NCI-H1436 treated with DMSO at 0.1 percent for 48 hours (cell line): ENCODE results near the gene DPEP3.

ENCODE experiments used
- DNase-seq: peaks from one replicate; lab custom pipeline; 2025; lab: John Stamatoyannopoulos, UW

The DPEP3 gene

GRCh38 chr16:67966549-67967182 lies 13.6 kb downstream of the DPEP3 start:
- no peak for DNase-seq

DNA sequence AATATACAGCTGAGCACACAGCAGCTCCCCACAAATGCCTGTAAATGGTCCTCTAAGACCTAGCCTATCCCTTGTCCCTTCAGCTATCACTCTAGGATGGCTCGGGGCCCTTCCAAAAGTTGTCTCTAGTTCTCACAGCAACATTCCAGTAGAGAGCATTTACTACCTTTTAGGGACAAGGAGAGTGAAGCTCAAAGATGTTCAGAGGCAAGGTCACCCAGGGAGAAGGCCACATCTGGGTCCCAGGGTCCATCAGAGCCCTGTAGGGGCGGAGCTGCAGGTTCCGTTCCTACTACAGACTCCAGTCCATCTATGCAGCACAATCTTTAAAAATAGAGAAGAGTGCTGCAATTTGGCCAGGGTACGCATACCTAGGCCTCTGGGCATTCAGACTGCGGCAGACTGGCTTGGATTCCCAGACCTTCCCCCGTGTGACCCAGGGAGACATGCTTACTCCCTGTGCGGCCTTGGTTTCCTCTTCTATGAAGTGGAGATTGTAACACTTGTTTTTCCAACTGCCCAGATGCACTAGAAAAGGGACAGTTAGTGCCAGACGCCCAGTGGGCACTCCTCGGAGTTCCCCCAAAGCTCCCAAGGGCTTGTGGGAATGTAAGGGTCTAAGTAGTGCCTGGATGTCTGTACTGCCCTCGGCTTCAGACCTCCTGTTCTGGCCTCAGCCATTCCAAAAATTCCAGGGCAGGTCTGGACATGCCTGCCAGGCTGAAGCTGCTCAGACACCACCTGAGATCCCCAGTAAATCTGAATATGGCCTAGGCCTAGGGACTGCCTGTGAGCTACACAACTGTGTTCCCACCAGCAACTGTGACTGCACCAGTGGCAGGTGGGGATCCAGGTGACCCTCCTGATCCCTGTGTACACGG lies 14.4 kb downstream of the DPEP3 start:
- no peak for DNase-seq

- DNase-seq: no peak
Observed at GRCh38 chr16:67964477-67965131, 15.7 kb downstream of the DPEP3 start.

DNA sequence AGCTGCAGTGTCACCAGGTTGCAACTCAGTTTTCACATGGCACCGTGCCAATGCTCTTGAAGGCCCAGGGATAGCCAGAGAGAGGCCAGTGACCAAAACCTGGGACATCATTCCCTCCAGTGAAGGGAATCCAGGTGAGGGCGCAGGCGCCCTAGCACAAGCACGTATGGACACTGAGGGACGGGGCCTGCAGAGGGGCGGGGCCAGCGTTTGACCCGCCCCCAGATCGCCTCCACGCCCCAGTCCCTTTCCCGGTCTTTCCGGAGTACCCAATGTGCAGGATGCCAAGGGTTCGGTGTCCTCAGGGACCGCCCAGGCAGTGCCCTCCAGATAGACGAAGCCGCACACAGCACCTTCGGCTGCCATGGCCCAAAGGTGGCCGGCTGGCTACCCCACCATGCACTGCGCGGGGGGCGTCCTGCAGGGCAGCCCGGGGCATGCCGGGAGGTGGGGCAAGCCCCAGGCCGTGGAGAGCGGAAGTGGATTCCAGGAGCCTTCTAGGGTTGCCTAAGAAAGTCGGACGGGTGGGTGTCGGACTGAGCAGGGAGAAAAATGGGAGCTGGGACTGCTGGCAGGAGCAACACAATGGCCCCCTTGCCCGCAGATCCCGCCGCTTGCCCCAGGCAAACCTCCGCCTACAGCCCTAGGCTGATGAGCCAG lies 16.5 kb downstream of the DPEP3 start:
- DNase-seq: no peak

- DNase-seq: no peak
Observed at GRCh38 chr16:67963292-67963661, 17.0 kb downstream of the DPEP3 start.

DNA sequence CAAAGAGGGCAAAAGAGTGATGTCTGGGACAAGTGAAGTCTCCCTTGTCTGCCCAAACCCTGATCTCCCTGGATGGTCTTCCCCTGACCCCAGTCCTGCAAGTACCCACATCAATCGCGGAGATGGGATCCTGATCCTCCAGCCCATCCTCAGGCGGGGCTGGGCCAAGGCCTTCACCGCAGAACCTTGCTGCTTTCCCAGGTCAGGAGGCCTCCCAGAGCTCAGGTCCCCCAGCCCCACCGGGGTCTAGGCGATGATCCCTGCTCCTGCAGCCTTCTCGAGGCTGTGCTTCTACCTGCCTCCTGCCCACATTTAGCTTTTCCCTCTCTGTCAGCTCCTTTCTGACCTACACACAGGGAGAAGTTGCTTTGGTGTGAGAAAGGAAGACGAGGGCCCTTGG lies 18.2 kb downstream of the DPEP3 start:
- DNase-seq: no peak

DNA sequence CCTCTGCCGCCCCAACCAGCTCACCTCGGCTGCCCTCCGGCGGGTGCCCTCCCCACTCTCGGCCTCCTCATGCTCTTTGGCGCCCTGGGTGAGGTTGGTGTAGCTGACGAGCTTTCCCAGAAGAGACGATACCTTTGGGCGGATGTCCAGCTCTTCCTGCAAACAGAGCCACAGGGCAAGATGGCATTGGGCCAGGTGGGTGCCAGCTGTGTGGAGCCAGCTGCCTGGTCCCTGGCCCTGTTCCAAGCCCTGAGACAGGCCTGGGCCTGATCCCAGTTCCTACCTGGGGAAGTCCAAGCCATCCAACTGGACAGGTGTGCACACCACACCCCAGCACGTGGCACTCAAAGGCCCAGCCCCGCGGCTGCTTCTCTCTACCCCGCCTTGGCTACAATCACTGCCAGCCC lies 18.7 kb downstream of the DPEP3 start:
- no peak for DNase-seq

DNA sequence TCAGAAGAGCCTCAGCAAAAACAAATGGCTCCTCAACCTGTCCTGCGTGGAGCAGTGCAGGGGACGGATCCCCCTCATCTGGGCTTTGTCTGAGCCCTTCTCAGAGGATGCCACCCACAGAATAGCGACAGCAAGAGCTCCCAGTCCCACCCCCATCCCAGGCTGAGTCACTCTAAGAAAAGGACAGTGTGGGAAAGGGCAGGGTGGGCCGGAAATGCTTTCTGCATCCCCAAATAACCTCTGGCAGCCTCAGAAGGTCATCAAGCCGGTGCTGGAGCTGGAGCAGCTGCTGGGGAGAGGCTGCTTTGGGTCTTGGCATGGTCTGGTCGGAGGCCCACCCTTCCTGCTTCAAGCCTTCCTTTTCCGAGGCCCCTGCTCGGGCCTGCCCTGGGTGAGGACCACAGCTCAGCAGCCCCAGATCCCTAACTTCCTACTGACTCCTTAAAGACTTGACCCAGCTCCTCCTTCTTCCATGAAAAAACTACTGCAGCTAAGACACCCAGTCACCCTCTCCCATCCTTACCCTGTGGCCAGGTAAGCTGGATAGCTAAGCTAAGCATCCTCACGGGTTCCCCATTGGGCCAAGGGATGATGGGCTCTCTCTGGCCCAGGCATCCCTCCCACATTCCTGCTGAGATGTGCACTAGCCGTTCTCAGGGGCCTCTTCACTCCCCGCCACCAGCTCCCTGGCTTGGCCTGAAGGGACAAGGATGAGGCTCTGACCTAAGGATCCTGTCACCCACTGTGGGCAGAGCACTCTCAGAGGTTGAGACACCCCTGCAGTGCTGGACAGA lies 20.6 kb downstream of the DPEP3 start:
- DNase-seq: no peak

DNA sequence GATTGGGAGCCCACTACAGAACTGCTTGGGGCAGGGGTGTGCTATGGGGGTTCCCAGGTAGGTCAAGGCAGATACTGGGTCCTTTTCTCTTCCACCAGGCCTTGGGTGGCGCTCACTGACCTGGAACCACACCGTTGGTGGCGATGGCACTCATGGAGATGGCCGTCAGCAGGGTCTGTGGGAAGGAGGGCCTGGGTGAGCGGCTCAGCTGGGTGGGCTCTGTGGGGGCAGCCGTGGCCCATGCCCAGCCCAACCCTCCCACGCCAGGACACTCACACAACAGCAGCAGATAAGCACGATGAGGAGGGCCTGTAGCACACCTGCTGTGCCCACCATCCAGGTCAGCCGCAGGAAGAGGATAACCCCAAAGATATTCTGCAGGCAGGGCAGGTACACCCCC lies 22.7 kb downstream of the DPEP3 start:
- DNase-seq: no peak

DNA sequence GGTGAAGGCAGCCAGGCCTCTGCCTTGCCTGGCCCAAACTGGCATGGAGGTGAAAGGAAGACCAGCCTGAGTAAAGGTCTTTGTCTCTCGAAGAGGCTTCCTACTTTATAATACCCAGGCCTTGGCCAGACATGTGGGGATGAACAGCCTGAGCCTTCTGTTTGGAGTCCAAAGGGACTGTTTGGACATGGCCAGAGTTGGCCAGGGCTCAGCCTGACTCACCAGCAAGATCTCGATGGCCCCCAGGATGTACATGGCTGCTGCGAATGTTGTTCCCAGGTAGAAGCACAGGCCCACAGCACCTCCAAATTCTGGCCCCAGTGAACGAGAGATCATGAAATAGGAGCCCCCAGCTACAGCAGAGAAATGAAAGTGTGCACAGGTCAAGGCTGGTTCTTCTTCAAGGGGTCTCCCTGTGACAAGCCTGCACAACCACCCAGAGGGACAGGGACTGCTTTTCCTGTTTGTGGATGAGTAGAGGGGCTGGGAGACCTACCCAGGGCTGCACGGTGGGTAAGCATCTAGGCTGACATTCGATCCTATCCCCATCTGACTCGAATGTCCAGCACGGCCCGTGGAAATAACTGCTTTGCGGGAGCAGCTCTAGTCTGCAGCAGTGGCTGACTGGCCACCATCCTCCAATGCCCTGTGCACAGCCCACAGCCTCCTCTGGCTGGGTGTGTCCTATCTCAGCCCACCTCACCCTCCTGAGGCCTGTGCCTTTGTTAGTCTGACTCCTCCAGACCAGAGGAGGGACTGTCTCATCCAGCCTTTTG lies 25.7 kb downstream of the DPEP3 start:
- no peak for DNase-seq

GRCh38 chr16:67953641-67954375 lies 26.5 kb downstream of the DPEP3 start:
- no peak for DNase-seq

DNA sequence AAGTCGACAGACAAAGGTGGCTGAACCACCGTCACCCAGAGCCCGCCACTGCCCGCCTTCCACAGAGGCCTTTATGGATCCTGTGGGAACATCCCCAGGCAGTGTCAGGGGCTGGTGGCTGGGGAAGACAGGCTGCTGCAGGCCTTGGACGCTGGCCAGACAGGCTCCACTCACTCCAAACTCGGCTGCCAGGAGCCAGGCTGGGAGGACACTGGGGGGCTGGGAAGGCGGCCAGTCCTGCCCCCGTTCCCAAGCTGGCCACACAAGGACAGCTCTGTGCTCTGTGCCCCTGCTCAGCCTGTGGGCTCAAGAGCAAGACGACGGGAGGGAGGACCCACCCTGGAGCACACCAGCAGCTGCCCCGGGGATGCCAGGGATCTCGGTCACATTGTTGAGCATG lies 28.8 kb downstream of the DPEP3 start:
- no peak for DNase-seq

DNA sequence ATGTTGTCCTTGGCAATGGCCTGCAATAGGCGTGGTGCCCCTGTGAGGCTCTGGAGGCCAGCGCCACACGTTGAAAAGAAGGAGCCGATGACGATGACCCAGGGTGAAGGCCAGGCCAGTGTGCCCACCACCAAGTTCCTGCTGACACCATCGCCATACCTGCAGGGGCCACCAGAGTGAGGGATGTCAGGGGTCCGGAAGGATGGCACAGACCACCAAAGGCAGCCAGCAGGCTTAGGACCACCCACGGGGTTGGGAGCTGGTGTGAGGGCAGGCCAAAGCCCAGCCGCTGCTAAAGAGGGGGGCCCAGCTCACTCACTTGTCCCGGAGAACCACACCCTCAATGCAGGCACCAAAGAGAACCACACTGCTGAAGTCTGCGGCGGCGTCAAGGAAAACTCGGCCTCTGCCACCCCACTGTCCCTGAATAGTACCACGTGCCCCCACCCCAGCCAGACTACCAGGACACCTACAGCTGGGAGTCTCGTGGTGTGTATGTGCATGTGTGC lies 29.9 kb downstream of the DPEP3 start:
- DNase-seq: no peak

DNA sequence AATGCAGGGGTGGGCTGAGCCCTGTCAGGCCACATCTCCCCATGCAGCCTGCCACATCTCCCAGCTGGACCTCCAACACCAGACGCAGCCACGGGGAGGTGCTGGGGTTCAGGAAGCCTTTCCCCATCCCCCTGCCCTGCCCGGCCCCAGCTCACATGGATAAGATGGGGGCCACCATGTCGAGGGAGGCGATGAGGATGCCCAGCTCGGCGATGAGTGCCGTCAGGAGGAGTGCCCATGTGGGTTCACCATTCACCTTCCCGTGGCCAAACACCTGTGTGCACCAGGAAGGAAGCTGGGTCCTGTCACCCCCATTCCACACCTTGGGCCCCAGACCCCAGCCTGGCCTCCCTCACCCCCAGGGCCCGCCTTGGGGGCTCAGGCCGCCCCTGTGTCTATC lies 30.7 kb downstream of the DPEP3 start:
- no peak for DNase-seq

DNA sequence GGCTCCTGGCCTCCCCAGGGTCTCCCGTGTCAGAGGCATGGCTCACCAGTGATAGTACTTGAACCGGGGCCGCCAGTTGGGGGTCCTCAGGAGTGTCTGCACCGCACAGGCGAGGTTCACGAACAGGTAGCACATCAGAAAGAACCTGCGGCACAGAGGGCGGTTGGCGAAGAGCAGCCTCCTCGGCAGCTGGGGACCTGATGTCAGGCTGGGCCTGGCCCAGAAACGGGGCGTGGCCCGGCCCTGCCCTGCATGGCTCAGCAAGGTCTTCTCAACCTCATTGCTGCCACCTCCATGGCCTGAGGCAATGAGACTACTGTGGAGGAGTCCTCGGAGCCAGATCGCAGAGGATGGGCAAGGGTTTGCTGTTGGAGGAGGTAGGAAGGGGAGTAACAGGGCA lies 32.3 kb downstream of the DPEP3 start:
- DNase-seq: no peak

- DNase-seq: no peak
Observed at GRCh38 chr16:67946966-67947558, 33.2 kb downstream of the DPEP3 start.

DNA sequence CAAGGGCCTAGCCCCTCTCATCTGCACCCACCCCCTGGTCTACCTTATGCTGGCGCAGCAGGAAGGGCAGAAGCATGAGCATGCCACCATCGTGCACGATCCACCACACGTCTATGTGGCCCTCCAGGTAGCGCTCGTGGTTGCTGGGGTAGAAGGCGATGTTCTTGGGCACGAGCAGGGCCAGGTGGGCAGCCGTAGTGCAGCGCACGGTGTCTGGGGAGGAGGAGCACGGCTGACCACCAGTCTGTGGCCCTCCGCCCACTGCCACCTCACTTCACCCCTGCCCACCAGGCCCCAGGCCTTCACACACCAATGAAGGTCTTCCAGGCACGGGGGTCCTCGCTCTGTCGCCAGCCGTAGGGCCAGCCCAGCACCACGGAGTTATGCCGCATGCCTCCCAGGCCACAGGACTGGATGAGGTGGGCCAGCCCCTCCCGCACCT lies 34.1 kb downstream of the DPEP3 start:
- no peak for DNase-seq

- DNase-seq: no peak
Observed at GRCh38 chr16:67945392-67945933, 34.8 kb downstream of the DPEP3 start.

DNA sequence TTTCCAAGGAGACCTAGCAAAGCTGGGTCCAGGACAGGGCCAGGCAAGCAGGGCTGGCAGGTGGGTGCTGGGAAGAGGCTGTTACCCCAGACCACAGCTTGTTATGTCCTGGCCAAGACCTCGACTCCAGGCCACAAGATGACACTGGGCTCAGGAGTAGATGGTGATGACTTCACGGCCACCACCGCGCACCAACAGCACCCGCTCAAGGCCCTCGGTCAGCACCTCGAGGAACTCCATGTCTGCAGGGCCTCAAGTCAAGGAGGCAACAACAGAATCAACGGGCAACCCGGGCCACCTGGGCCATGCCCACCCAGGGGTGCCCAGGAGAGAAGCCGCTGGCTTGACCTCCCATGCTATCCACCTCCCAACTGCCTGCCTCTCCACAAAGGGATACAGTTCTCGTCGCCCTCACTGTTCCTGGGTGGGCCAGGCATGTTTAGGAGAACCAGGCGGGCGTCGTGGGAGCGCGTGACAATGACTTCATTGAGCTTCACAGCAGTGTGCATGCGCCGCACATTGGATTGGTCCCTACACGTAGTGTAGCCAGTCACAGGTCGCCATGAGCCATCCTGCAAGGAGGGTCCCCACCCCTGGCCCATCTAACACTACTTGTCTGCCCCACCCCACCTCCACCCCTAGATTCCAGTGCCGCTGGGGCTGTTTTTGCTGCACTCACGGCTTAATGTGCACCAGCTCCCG lies 35.5 kb downstream of the DPEP3 start:
- DNase-seq: no peak
